Body of pancreas (tissue), 4 donors: ENCODE results near the gene XRCC4. TPM values are rescaled to one million over a fixed set of nuclear protein-coding genes. Genes with fewer than 3 reads are reported as not detected.
"Not testable (repeated sequence)": the region's sequence is repeated elsewhere in the genome, so short reads cannot be mapped to it uniquely, and the experiment has no call there.

Source experiments
- ATAC-seq: fragments of 150-250 bp; one replicate; pipeline ENCODE4 v1.9.1; 2016
- DNase-seq, 4 donors: peaks; one replicate each; pipeline ENCODE4 v3.0.0-alpha.2; 2019
- H3K27ac ChIP-seq, 4 donors: fragments of 200-600 bp; sonication (generic); 1 replicate in 3 of 4; 2 replicates in 1 of 4; pipeline versions ENCODE4 v1.5.1 to v1.6.1; 2016 to 2019; ENCODE audit warnings: mild to moderate bottlenecking in 1 of 4, mixed read lengths in 1 of 4, moderate library complexity in 1 of 4
- H3K27me3 ChIP-seq, 2 donors: fragments of 200-600 bp; sonication (generic); one replicate each; pipeline ENCODE4 v1.6.0; 2016; ENCODE audit warnings: mild to moderate bottlenecking in 1 of 2
- H3K36me3 ChIP-seq, 2 donors: fragments of 200-600 bp; sonication (generic); replicated peaks in 1 of 2; 2 replicates each; pipeline ENCODE4 v1.5.1; 2016; ENCODE audit warnings: low read depth in 2 of 2; ENCODE audit not compliant: insufficient read depth in 1 of 2
- H3K4me1 ChIP-seq: fragments of 200-600 bp; sonication (generic); one replicate; pipeline ENCODE4 v1.6.0; 2016
- H3K4me3 ChIP-seq, 2 donors: fragments of 200-600 bp; sonication (generic); 1 replicate in 1 of 2; 2 replicates in 1 of 2; pipeline ENCODE4 v1.5.1; 2016 to 2019
- H3K9me3 ChIP-seq, 3 donors: fragments of 200-600 bp; sonication (generic); 1 replicate in 2 of 3; 2 replicates in 1 of 3; pipeline ENCODE4 v1.5.1; 2016
- POLR2A ChIP-seq, 3 donors: fragments of 450-650 bp; IDR thresholded peaks; one replicate each; pipeline ENCODE4 v1.6.1; 2016; ENCODE audit warnings: antibody characterized with exemption in 3 of 3, mild to moderate bottlenecking in 2 of 3
- WGBS, 2 donors: methylation state at CpG; one replicate each; pipeline ENCODE4 v1.1.5; 2017; 5-methylcytosine and 5-hydroxymethylcytosine counted together
- intact Hi-C: fragments of 100-400 bp; cut with DNase I; formaldehyde crosslinking; loops from one replicate; pipeline ENCODE4 v1.15.1; 2023
- total RNA-seq, 2 donors: library from RNA; depleted of rRNA; stranded (reverse); fragments of >200 nt; gene quantifications; one replicate each; pipeline ENCODE4 v1.1.0, GENCODE V29; 2016
- TF ChIP-seq, protein P1 (sequence below), 7 experiments: fragments of 450-650 bp in 4 of 7; fragments of 200-600 bp in 3 of 7; sonication (generic) in 3 of 7; IDR thresholded peaks; one replicate each; pipeline ENCODE4 v1.5.1; 2016 to 2019; ENCODE audit warnings: antibody characterized with exemption in 7 of 7

XRCC4 gene
- total RNA-seq, 2 donors from 2014 or later: 0.99 to 4.4 TPM

DNA sequence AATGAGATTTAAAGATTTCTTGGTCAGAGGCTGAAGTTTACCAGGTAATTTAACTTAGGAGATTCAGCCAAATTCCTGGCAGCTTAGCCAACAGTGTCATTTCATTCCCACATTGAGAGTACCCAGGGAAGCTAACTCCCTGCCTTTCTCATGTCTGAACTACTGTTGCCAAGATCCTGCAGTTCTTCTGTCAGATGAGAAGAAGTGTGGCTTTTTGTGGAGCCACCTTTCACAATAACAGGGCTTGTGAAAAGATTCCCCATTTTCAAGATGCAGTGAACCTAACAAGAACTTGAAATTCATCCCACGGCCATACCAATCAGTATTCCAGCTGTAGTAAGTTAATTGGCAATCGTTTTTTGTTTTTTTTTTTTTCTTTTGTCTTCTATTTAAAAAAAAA, 176.4 kb downstream of the XRCC4 start:
- no peak overlapping the region for H3K4me3 ChIP-seq
- H3K4me1 ChIP-seq: peaks cover 6% of the 10 kb centered on the region
- H3K9me3 ChIP-seq: no peaks in the 10 kb centered on the region
- no peaks in the 10 kb centered on the region for H3K36me3 ChIP-seq
- intact Hi-C loops: no loop called here
- H3K27ac ChIP-seq: no peak overlapping the region
- WGBS, 2 donors: 72 to 87% methylated on average over 2 of the region's 2 CpGs
- ATAC-seq (no peak), DNase-seq (no peak)
- no peaks in the 10 kb centered on the region for H3K27me3 ChIP-seq
- TF ChIP-seq, protein P1, sequence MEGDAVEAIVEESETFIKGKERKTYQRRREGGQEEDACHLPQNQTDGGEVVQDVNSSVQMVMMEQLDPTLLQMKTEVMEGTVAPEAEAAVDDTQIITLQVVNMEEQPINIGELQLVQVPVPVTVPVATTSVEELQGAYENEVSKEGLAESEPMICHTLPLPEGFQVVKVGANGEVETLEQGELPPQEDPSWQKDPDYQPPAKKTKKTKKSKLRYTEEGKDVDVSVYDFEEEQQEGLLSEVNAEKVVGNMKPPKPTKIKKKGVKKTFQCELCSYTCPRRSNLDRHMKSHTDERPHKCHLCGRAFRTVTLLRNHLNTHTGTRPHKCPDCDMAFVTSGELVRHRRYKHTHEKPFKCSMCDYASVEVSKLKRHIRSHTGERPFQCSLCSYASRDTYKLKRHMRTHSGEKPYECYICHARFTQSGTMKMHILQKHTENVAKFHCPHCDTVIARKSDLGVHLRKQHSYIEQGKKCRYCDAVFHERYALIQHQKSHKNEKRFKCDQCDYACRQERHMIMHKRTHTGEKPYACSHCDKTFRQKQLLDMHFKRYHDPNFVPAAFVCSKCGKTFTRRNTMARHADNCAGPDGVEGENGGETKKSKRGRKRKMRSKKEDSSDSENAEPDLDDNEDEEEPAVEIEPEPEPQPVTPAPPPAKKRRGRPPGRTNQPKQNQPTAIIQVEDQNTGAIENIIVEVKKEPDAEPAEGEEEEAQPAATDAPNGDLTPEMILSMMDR (IDR thresholded peaks at IDR 0.05): no peak
- no peak for TF ChIP-seq POLR2A (IDR thresholded peaks at IDR 0.05)

DNA sequence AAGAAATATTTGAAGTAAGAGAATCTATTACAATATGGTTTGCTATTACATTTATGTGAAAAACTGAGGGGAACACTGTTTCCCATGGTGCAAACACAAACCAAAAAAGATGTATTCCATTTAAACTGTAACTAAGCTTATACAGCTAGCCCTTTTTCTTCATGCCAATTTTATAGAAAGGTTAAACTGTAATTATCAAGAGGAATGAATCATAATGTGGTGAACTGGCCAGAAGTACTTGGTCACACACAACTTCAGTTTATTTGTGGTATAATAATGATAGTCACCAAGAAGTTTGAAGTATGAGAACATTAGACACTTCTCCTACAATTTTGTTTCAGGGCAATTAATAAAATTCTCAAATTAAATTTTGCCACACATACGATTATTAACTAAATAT, 177.9 kb downstream of the XRCC4 start:
- TF ChIP-seq POLR2A (IDR thresholded peaks at IDR 0.05): no peak
- peaks cover 6% of the 10 kb centered on the region for H3K4me1 ChIP-seq
- intact Hi-C loops: no loop called here
- H3K4me3 ChIP-seq: no peak overlapping the region
- no peak for DNase-seq
- no peaks in the 10 kb centered on the region for H3K36me3 ChIP-seq
- no peaks in the 10 kb centered on the region for H3K9me3 ChIP-seq
- no peak overlapping the region for H3K27ac ChIP-seq
- WGBS, 2 donors: 76 to 81% methylated on average over 1 of the region's 1 CpG
- H3K27me3 ChIP-seq: no peaks in the 10 kb centered on the region
- no peak for ATAC-seq

DNA sequence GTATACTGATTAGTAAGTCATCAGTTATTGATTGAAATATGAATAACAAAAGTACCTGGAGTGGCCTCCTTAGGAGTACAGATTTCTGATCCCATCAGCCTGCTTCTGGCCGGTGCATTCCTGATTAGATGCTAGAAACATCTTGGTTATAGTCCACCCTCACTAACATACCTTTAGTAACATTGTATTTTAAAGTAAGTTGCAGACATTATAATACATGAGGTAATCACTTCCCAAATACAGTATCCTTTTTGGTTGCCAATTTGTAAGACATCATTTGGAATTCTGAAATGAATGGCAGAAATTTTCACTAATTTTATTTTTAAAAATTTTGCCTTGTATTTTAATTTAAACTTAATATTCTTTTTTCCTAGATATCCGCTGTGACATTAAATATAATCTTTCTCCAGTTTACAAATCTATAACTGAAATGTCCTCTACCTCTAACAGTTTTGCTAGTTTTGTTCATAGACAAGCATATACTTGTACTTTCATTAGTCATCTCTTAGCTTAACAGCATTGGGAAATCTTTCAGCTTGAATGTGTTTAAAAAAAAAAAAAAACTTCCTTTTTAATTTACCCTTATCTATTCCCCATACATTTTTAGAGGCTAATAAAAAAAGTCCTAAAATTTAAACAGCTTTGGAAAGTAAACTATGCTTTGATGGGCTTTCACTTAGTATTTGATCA, 178.9 kb downstream of the XRCC4 start:
- peaks cover 6% of the 10 kb centered on the region for H3K4me1 ChIP-seq
- no peaks in the 10 kb centered on the region for H3K36me3 ChIP-seq
- no peaks in the 10 kb centered on the region for H3K9me3 ChIP-seq
- no peaks in the 10 kb centered on the region for H3K27me3 ChIP-seq
- DNase-seq: no peak
- TF ChIP-seq, protein P1 (IDR thresholded peaks at IDR 0.05): no peak
- TF ChIP-seq POLR2A (IDR thresholded peaks at IDR 0.05): no peak
- ATAC-seq: no peak
- H3K4me3 ChIP-seq: no peak overlapping the region
- intact Hi-C loops: no loop called here
- 94 to 95% methylated on average over 2 of the region's 2 CpGs for WGBS, 2 donors
- no peak overlapping the region for H3K27ac ChIP-seq

DNA sequence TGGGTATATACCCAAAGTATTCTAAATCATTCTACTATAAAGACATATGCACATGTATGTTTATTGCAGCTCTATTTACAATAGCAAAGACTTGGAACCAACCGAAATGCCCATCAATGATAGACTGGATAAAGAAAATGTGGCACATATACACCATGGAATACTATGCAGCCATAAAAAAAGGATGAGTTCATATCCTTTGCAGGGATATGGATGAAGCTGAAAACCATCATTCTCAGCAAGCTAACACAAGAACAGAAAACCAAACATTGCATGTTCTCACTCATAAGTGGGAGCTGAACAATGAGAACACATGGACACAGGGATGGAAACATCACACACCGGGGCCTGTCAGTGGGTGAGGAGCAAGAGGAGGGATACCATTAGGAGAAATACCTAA, 180.3 kb downstream of the XRCC4 start:
- not testable (repeated sequence) for DNase-seq, H3K27ac ChIP-seq

DNA sequence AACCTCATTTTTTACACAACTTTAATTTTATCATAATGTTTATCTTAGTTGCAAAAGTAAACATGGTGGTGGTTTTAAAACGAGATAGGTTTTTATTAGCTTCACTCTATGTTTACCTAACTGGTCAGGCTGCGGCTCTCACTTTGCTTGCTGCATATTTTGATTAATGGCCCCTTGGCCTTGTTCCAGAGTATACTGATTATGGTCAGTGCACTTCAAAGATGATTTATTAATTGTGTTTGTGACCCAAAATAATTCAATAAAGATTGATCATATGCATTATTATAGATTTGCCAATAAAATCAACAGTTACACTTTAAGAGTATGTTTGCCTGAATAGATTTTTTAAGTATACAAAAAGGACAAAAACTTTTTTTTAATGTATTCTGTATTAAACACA, 188.0 kb downstream of the XRCC4 start:
- Histone ChIP-seq H3K27ac (no peak overlapping the region), H3K4me1 (peaks cover 12% of the 10 kb centered on the region), H3K27me3 (no peaks in the 10 kb centered on the region), H3K36me3 (no peaks in the 10 kb centered on the region), H3K9me3 (no peaks in the 10 kb centered on the region), H3K4me3 (no peak overlapping the region)
- intact Hi-C loops: no loop called here
- no peak for TF ChIP-seq POLR2A (IDR thresholded peaks at IDR 0.05)
- TF ChIP-seq, protein P1 (IDR thresholded peaks at IDR 0.05): no peak
- ATAC-seq: peak; percentile 66
- WGBS, 2 donors: 16 to 17% methylated on average over 2 of the region's 2 CpGs
- peak; percentile 38 to 66 (median 57) for DNase-seq

More for the DNA sequence above, 180.3 kb downstream of the XRCC4 start:
- 89 to 98% methylated on average over 2 of the region's 2 CpGs for WGBS, 2 donors
- H3K27me3 ChIP-seq, H3K4me3 ChIP-seq, H3K9me3 ChIP-seq, H3K36me3 ChIP-seq, H3K4me1 ChIP-seq, ATAC-seq, intact Hi-C loops: not testable (repeated sequence)

DNA sequence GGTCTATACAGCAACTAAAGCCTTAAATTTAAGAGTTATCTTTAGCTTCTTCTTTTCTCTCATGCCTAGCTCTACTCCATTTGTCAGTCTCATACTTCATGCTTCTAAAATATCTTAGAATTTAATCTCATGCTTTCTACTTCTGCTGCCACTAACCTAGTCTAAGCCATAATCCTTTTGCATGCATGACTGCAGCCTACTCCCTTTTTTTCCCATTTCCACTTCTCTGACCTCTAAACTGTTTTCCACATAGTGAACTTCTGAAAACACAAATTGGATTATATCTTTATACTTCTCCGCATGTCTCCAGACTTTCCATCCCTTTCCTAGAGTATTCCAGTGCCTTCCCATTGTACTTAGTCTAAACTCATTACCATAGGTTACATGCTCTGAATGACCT, 193.0 kb downstream of the XRCC4 start:
- TF ChIP-seq POLR2A (IDR thresholded peaks at IDR 0.05): no peak
- TF ChIP-seq, protein P1 (IDR thresholded peaks at IDR 0.05): no peak
- no peak overlapping the region for H3K4me3 ChIP-seq
- WGBS, 2 donors: 97 to 100% methylated on average over 1 of the region's 1 CpG
- DNase-seq (no peak), ATAC-seq (no peak)
- H3K27ac ChIP-seq: no peak overlapping the region
- intact Hi-C loops: no loop called here
- H3K27me3 ChIP-seq: no peaks in the 10 kb centered on the region
- peaks cover 3% of the 10 kb centered on the region for H3K4me1 ChIP-seq
- no peaks in the 10 kb centered on the region for H3K36me3 ChIP-seq
- no peaks in the 10 kb centered on the region for H3K9me3 ChIP-seq
